Gastrocnemius medialis (tissue), 4 donors: ENCODE results near the gene ZC3H18.

Experiments
- CTCF ChIP-seq, 5 experiments: fragments of 450-650 bp in 3 of 5; fragments of 200-600 bp in 2 of 5; sonication (generic) in 2 of 5; IDR thresholded peaks in 4 of 5; conservative IDR thresholded peaks in 1 of 5; 1 replicate in 4 of 5; 2 replicates in 1 of 5; pipeline ENCODE4 v1.5.1; 2016 to 2019; ENCODE audit warnings: antibody characterized with exemption in 5 of 5, mild to moderate bottlenecking in 3 of 5, moderate library complexity in 3 of 5
- POLR2A ChIP-seq, 2 donors: fragments of 450-650 bp; IDR thresholded peaks; one replicate each; pipeline ENCODE4 v1.6.1; 2017; ENCODE audit warnings: antibody characterized with exemption in 2 of 2, mild to moderate bottlenecking in 2 of 2, moderate library complexity in 2 of 2

- no peak for TF ChIP-seq CTCF (IDR thresholded peaks at IDR 0.05 in 4 of 5, conservative IDR thresholded peaks at IDR 0.05 in 1 of 5)
- no peak for TF ChIP-seq POLR2A (IDR thresholded peaks at IDR 0.05)
These were observed 97.3 kb downstream of the ZC3H18 start for GRCh38 chr16:88667461-88667860.
